Caco-2 (cell line): Measurements from ENCODE around the gene CLIP3. TPM values are rescaled to one million over a fixed set of nuclear protein-coding genes. Genes with fewer than 3 reads are reported as not detected.

Experiments
- BruUV-seq: library from RNA; stranded (reverse); fragments of 400-500 nt; replicated peaks from 2 replicates; lab custom pipeline; 2021; lab: Mats Ljungman, UMichigan
- CTCF ChIA-PET: fragments of 300-600 bp; sonication (Branson Sonifier 250); formaldehyde crosslinking; loops from one replicate; lab custom pipeline; 2022; ENCODE audit warnings: antibody characterized with exemption; lab: Charles Lee
- POLR2A ChIA-PET: fragments of 300-600 bp; sonication (Branson Sonifier 250); formaldehyde crosslinking; loops from one replicate; lab custom pipeline; 2022; ENCODE audit warnings: antibody characterized with exemption; lab: Charles Lee
- DNase-seq, 2 experiments: peaks; one replicate each; pipeline versions ENCODE4 v3.0.0 to v3.0.0-alpha.2; 2020 to 2022
- H3K27me3 ChIP-seq: replicated peaks from 2 replicates; pipeline ENCODE4 v1.6.0; 2011; ENCODE audit warnings: low read length; ENCODE audit not compliant: control insufficient read depth, insufficient read depth
- H3K36me3 ChIP-seq: 2 replicates; pipeline ENCODE4 v1.5.1; 2011; ENCODE audit warnings: low read length; ENCODE audit not compliant: control insufficient read depth, insufficient read depth
- H3K4me1 ChIP-seq: fragments of 250-450 bp; sonication (Bioruptor Pico); 2 replicates; pipeline ENCODE4 v1.5.1; 2020; ENCODE audit warnings: mild to moderate bottlenecking
- H3K4me3 ChIP-seq: 2 replicates; pipeline ENCODE4 v1.5.1; 2011; ENCODE audit warnings: low read depth, mild to moderate bottlenecking, control low read depth, low read length
- H3K9me3 ChIP-seq: fragments of 250-450 bp; sonication (Bioruptor Pico); 2 replicates; pipeline ENCODE4 v1.5.1; 2020; ENCODE audit warnings: mild to moderate bottlenecking, moderate library complexity
- H3K27ac Mint-ChIP-seq: one replicate; pipeline ENCODE4 v1.8.0; 2022; ENCODE audit warnings: mixed read lengths; ENCODE audit not compliant: unreplicated experiment
- H3K27me3 Mint-ChIP-seq: one replicate; pipeline ENCODE4 v1.8.0; 2022; ENCODE audit warnings: mixed read lengths; ENCODE audit not compliant: insufficient read depth, unreplicated experiment
- H3K36me3 Mint-ChIP-seq: one replicate; pipeline ENCODE4 v1.8.0; 2022; ENCODE audit warnings: mild to moderate bottlenecking, mixed read lengths; ENCODE audit not compliant: insufficient read depth, unreplicated experiment
- H3K4me1 Mint-ChIP-seq: one replicate; pipeline ENCODE4 v1.8.0; 2022; ENCODE audit warnings: low read depth, mixed read lengths; ENCODE audit not compliant: unreplicated experiment
- H3K4me3 Mint-ChIP-seq: one replicate; pipeline ENCODE4 v1.8.0; 2022; ENCODE audit warnings: mild to moderate bottlenecking, moderate library complexity, mixed read lengths; ENCODE audit not compliant: unreplicated experiment
- H3K9me3 Mint-ChIP-seq: one replicate; pipeline ENCODE4 v1.8.0; 2022; ENCODE audit warnings: mixed read lengths; ENCODE audit not compliant: unreplicated experiment
- CTCF ChIP-seq, 2 experiments: fragments of 200-600 bp in 1 of 2; IDR thresholded peaks; 1 replicate in 1 of 2; 2 replicates in 1 of 2; pipeline versions ENCODE4 v1.5.1 to v1.8.0; 2011 to 2022; ENCODE audit warnings: antibody characterized with exemption in 1 of 2, control low read depth in 1 of 2, inconsistent platforms in 1 of 2, low read depth in 1 of 2, low read length in 1 of 2, mild to moderate bottlenecking in 1 of 2, moderate library complexity in 1 of 2; ENCODE audit not compliant: insufficient read depth in 1 of 2, severe bottlenecking in 1 of 2, unreplicated experiment in 1 of 2
- intact Hi-C: fragments of 100-400 bp; cut with micrococcal nuclease; formaldehyde crosslinking; loops from one replicate; pipeline ENCODE4 v1.10.0; 2022; ENCODE audit not compliant: unreplicated experiment
- total RNA-seq: library from RNA; stranded (reverse); gene quantifications from 2 replicates; pipeline ENCODE4 v1.2.3, GENCODE V29; 2022

CLIP3 gene
- total RNA-seq, 1 experiment from 2014 or later = 1.7 TPM

DNA sequence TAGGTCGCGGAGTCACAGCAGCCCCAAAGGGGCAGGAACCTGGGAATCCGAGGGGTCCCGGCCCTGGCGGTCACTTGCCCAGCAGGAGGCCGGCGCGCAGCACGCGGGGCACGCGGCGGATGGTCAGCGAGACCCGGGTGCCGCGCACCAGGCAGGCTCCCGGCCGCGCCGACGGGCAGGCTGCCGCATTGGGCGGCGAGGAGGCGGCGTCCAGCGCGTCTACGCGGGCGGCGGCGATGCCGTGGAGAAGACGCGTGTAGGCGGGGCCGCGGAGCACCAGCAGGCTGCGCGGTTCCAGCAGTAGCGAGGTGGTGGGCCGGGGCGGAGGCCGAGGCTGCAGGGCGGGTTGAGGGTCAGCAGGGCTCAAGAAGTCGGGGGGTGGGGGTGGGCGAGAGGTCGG lies 23.5 kb downstream of the CLIP3 start:
- Mint-ChIP-seq H3K36me3 (peaks cover 30% of the 10 kb centered on the region), H3K9me3 (no peaks in the 10 kb centered on the region), H3K4me3 (peak overlapping the region; percentile 89), H3K27me3 (no peaks in the 10 kb centered on the region), H3K27ac (peak overlapping the region; percentile 89), H3K4me1 (peaks cover 24% of the 10 kb centered on the region)
- no peaks in the 10 kb centered on the region for H3K9me3 ChIP-seq
- no peaks in the 10 kb centered on the region for H3K27me3 ChIP-seq
- TF ChIP-seq CTCF (IDR thresholded peaks at IDR 0.05; ENCODE audit: insufficient read depth in 1 of 2, low read depth in 1 of 2, low read length in 1 of 2, severe bottlenecking in 1 of 2, unreplicated experiment in 1 of 2) = peak in 1 of 2 experiments; percentile 0
- H3K4me3 ChIP-seq = peak overlapping the region; percentile 75
- ChIA-PET POLR2A (interaction anchor here (0.5 to 1.5 kb wide), 5 partner anchors 13 to 398 kb away, joined by 3 to 15 read pairs (median 7); partner anchors contain the start of genes POLR2I, SDHAF1 and THAP8), CTCF (interaction anchor here (0.8 to 1.7 kb wide), 2 partner anchors 13 to 261 kb away, joined by 3 to 5 read pairs; partner anchors contain the start of gene LIN37)
- intact Hi-C loops = loop anchor here (2.0 kb wide), 1 partner anchor 14 kb away; the partner anchor contains the start of gene SDHAF1
- H3K4me1 ChIP-seq = peaks cover 5% of the 10 kb centered on the region; the same call in 1 of the 2 replicates
- peak; percentile 65 to 75 for DNase-seq
- H3K36me3 ChIP-seq = peaks cover 2% of the 10 kb centered on the region
- BruUV-seq = no TSS peak

DNA sequence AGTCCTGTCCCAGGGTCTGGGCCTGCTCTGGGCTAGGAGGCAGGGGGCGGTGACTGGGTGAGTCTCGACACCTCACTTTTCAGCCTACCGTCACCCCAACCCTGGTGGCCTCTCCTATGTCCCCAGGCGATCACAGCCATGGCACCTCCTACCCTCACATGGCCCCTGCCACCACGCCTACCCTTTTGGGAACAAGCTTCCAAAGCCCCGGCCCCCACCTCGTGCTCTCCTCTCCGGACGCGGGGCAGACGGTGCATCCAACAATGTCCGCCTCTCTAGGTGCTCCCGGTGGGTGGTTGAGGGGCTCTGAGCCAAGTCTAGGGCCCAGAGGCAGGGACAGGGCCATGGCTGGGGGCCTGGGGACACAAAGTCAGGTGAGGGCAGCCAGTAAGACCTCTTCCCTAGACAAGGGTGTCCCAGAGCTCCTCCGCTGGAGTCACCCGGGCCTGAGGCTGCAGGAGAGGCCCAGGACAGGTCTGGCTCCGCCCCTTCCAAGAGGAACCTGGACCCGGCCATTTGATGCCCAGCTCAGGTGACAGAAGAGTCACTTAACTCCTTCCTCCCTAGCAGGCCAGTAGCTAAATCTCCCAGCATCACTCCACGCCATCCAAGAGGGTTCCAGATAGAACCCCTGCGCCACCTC lies 24.2 kb downstream of the CLIP3 start, which contains the start of gene SYNE4:
SYNE4 (minus strand) TSS at position 478 of the 643 bp plus-strand sequence; CDS start at position 346, 132 bp downstream.
- no peak for TF ChIP-seq CTCF (IDR thresholded peaks at IDR 0.05; ENCODE audit: insufficient read depth in 1 of 2, low read depth in 1 of 2, low read length in 1 of 2, severe bottlenecking in 1 of 2, unreplicated experiment in 1 of 2)
- H3K36me3 ChIP-seq = peaks cover 2% of the 10 kb centered on the region
- peak within 1 kb of the TSS; percentile 75 for H3K4me3 ChIP-seq
- BruUV-seq = TSS peak; percentile 55
- POLR2A ChIA-PET = interaction anchor here (0.5 to 1.5 kb wide), 6 partner anchors 13 to 399 kb away, joined by 3 to 15 read pairs (median 6); partner anchors contain the start of genes POLR2I, SDHAF1 and THAP8
- Mint-ChIP-seq H3K4me3 (peak within 1 kb of the TSS; percentile 89), H3K27ac (peak within 1 kb of the TSS; percentile 89), H3K4me1 (peaks cover 19% of the 10 kb centered on the region), H3K36me3 (peaks cover 23% of the 10 kb centered on the region), H3K27me3 (no peaks in the 10 kb centered on the region), H3K9me3 (no peaks in the 10 kb centered on the region)
- CTCF ChIA-PET = interaction anchor here (0.8 to 1.7 kb wide), 4 partner anchors 12 to 260 kb away, joined by 3 to 6 read pairs (median 5); partner anchors contain the start of genes LIN37 and THAP8
- H3K9me3 ChIP-seq = no peaks in the 10 kb centered on the region
- H3K27me3 ChIP-seq = no peaks in the 10 kb centered on the region
- intact Hi-C loops = loop anchor here (1.0 to 2.0 kb wide), 2 partner anchors 14 to 46 kb away; partner anchors contain the start of genes SDHAF1, THAP8 and WDR62
- peaks cover 5% of the 10 kb centered on the region; the same call in 1 of the 2 replicates for H3K4me1 ChIP-seq
- DNase-seq = peak; percentile 92 to 94

DNA sequence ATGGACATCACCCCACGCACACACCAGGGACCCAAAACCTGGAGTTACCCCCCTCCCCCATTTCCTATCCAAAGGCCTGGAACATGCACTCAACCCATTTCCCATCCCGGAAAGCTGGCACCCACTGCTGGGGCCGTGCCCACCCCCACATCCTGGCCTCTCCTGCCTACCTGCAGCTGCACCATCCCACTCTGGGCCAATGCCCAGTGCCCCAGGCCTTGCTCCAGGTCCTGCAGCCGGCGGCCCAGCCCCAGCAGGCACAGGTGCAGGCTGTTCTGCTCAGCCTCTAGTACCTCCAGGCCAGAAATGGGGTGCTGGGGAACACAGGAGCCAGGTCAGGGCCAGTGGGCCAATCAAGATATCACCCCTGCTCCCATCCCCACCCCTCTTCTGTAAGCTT lies 25.7 kb downstream of the CLIP3 start:
- ChIA-PET CTCF (interaction anchor here (1.0 kb wide), 1 partner anchor 16 kb away, joined by 4 read pairs; no protein-coding TSS in a partner anchor), POLR2A (no interaction called here)
- Mint-ChIP-seq H3K27me3 (no peaks in the 10 kb centered on the region), H3K9me3 (no peaks in the 10 kb centered on the region), H3K36me3 (peaks cover 31% of the 10 kb centered on the region), H3K4me3 (peak overlapping the region; percentile 89), H3K4me1 (peaks cover 15% of the 10 kb centered on the region), H3K27ac (no peak overlapping the region)
- no peak for TF ChIP-seq CTCF (IDR thresholded peaks at IDR 0.05; ENCODE audit: insufficient read depth in 1 of 2, low read depth in 1 of 2, low read length in 1 of 2, severe bottlenecking in 1 of 2, unreplicated experiment in 1 of 2)
- no peak for DNase-seq
- no TSS peak for BruUV-seq
- Histone ChIP-seq H3K36me3 (peaks cover 2% of the 10 kb centered on the region), H3K9me3 (no peaks in the 10 kb centered on the region), H3K27me3 (no peaks in the 10 kb centered on the region), H3K4me1 (peaks cover 5% of the 10 kb centered on the region; the same call in 1 of the 2 replicates), H3K4me3 (no peak overlapping the region)
- intact Hi-C loops = no loop called here
